Thoracic aorta (tissue), 2 donors: ENCODE results near the gene CDS2. TPM values are rescaled to one million over a fixed set of nuclear protein-coding genes. Genes with fewer than 3 reads are reported as not detected.

ENCODE experiments used
- ATAC-seq: fragments of 150-250 bp; one replicate; pipeline ENCODE4 v1.8.0; 2017; ENCODE audit warnings: low read depth; ENCODE audit not compliant: insufficient number of reproducible peaks, low FRiP score
- DNase-seq: peaks from one replicate; pipeline ENCODE4 v3.0.0-alpha.2; 2020; ENCODE audit warnings: low spot score
- H3K27ac ChIP-seq, 2 donors: fragments of 200-600 bp; sonication (generic); 1 replicate in 1 of 2; 2 replicates in 1 of 2; pipeline ENCODE4 v1.5.1; 2016; ENCODE audit warnings: mild to moderate bottlenecking in 2 of 2, moderate library complexity in 2 of 2
- H3K27me3 ChIP-seq: fragments of 200-600 bp; sonication (generic); replicated peaks from 2 replicates; pipeline ENCODE4 v1.6.0; 2016; ENCODE audit warnings: mild to moderate bottlenecking; ENCODE audit not compliant: insufficient read depth
- H3K36me3 ChIP-seq: fragments of 200-600 bp; sonication (generic); one replicate; pipeline ENCODE4 v1.5.1; 2016
- H3K4me1 ChIP-seq, 2 donors: fragments of 200-600 bp; sonication (generic); 1 replicate in 1 of 2; 2 replicates in 1 of 2; pipeline versions ENCODE4 v1.5.1 to v1.6.0; 2016; ENCODE audit warnings: low read depth in 2 of 2, mild to moderate bottlenecking in 1 of 2; ENCODE audit not compliant: control insufficient read depth in 1 of 2
- H3K4me3 ChIP-seq: fragments of 200-600 bp; sonication (generic); 2 replicates; pipeline ENCODE4 v1.5.1; 2016; ENCODE audit warnings: mild to moderate bottlenecking
- H3K9me3 ChIP-seq: fragments of 200-600 bp; sonication (generic); 2 replicates; pipeline ENCODE4 v1.5.1; 2016
- total RNA-seq, 2 donors: library from RNA; depleted of rRNA; stranded (reverse); fragments of >200 nt; gene quantifications; one replicate each; pipeline versions ENCODE4 v1.1.0 to v1.2.3, GENCODE V29; 2016
- TF ChIP-seq, protein P1 (sequence below): fragments of 200-600 bp; sonication (generic); IDR thresholded peaks from one replicate; pipeline ENCODE4 v1.5.1; 2019; ENCODE audit warnings: antibody characterized with exemption

The CDS2 gene
- total RNA-seq, 2 donors from 2014 or later = 63.6 to 85.6 TPM

DNA sequence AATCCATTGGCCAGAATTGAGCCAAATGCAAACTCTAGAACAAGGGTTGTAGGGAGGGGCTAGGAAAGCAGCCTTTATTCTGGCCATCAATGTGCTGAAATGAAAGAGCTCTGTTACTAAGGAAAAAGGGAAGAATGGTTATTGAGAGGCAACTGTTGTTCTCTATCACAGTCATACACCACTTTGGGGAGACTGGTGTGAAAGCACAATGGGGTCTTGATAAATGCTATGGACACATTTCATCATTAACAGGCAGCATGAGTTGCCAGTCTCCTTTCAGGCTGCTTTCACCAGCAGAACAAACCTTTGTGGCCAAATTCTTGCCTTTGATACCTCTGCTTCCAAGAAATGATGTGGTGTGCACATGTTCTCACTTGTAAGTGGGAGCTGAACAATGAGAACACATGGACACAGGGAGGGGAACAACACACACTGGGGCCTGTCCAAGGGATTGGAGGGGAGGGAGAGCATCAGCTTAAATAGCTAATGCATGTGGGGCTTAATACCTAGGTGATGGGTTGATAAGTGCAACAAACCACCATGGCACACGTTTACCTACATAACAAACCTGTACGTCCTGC, 86.2 kb downstream of the CDS2 start:
- no peak overlapping the region for H3K4me3 ChIP-seq
- TF ChIP-seq, protein P1, sequence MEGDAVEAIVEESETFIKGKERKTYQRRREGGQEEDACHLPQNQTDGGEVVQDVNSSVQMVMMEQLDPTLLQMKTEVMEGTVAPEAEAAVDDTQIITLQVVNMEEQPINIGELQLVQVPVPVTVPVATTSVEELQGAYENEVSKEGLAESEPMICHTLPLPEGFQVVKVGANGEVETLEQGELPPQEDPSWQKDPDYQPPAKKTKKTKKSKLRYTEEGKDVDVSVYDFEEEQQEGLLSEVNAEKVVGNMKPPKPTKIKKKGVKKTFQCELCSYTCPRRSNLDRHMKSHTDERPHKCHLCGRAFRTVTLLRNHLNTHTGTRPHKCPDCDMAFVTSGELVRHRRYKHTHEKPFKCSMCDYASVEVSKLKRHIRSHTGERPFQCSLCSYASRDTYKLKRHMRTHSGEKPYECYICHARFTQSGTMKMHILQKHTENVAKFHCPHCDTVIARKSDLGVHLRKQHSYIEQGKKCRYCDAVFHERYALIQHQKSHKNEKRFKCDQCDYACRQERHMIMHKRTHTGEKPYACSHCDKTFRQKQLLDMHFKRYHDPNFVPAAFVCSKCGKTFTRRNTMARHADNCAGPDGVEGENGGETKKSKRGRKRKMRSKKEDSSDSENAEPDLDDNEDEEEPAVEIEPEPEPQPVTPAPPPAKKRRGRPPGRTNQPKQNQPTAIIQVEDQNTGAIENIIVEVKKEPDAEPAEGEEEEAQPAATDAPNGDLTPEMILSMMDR = no peak
- H3K27ac ChIP-seq = no peak overlapping the region
- ATAC-seq (no peak), DNase-seq (no peak)
- no peaks in the 10 kb centered on the region for H3K36me3 ChIP-seq
- peaks cover 0 to 7% of the 10 kb centered on the region in 2 donors for H3K4me1 ChIP-seq
- H3K27me3 ChIP-seq = no peaks in the 10 kb centered on the region
- no peaks in the 10 kb centered on the region for H3K9me3 ChIP-seq

DNA sequence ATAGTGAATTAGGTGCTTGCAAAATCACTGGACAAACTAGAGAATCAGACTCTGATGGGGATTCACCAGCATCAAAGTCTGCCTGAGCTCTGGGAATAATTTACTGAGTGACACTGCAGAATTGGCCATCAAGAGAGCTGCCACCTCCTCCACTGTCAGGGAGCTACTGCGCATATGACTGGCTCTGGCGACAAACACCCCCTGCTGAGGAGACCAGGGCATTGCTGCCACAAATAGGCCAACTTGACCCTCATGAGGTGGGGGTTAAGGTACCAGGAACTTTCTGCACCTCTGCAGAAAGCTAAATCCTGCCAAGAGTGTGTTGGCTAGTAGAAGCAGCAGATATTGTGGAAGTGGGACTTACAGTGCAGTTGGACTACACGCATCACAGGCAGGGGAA, 88.0 kb downstream of the CDS2 start:
- H3K4me1 ChIP-seq = peaks cover 0 to 7% of the 10 kb centered on the region in 2 donors
- no peaks in the 10 kb centered on the region for H3K9me3 ChIP-seq
- H3K27ac ChIP-seq = no peak overlapping the region
- TF ChIP-seq, protein P1 = no peak
- no peaks in the 10 kb centered on the region for H3K27me3 ChIP-seq
- DNase-seq = no peak
- H3K4me3 ChIP-seq = no peak overlapping the region
- no peak for ATAC-seq
- peaks cover 7% of the 10 kb centered on the region for H3K36me3 ChIP-seq

DNA sequence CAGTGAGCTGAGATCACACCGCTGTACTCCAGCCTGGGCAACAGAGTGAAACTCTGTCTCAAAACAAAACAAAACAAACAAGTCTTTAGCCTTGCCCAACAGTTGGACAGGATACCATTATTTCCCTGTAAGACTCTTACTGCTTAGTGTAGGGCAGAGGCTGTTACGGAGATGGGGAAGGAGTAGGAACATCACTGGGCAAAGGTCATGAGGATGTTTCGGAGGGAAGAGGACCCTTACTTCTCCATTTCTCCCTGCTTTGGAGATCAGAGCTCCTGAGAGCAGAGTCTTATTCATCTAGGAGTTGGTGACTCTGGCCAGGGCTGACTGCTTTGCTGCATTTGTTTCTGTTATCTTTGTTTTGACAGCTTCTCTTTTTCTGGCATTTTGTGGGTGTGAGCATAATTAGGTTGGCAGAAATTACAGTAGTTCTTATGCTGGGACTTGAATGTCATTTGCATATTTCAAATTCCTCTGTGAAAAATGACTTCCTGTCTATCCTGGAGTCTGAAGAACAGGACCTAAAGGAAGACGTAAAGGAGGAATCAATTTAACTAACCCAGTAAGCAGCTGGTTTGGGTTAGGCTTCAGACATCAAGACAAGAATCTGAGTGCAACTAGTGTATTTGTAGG, 89.0 kb downstream of the CDS2 start:
- peaks cover 7% of the 10 kb centered on the region for H3K36me3 ChIP-seq
- H3K27me3 ChIP-seq = no peaks in the 10 kb centered on the region
- ATAC-seq (no peak), DNase-seq (no peak)
- H3K9me3 ChIP-seq = no peaks in the 10 kb centered on the region
- H3K4me3 ChIP-seq = no peak overlapping the region
- peaks cover 0 to 7% of the 10 kb centered on the region in 2 donors for H3K4me1 ChIP-seq
- no peak overlapping the region for H3K27ac ChIP-seq
- TF ChIP-seq, protein P1 = no peak

DNA sequence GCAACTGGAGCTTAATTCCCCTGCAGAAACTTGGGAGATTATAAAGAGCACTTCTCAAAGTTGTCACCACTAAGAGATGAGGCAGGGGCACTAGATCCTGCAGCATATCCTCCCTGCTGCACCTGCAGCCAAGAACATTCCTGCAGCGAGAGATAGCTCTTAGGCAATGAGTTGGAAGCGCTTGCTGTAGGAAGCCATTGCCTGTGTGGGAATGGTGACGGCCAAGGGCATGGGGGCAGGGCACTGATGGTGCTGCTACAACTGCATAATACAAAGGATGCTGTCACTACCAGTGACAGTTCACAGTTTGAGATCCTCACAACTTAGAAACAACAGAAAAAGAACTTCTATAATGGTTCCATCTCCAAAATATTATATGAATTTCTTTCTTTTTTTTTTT, 89.9 kb downstream of the CDS2 start:
- Histone ChIP-seq H3K36me3 (peaks cover 7% of the 10 kb centered on the region), H3K4me1 (peaks cover 0 to 7% of the 10 kb centered on the region in 2 donors), H3K9me3 (no peaks in the 10 kb centered on the region), H3K27me3 (no peaks in the 10 kb centered on the region), H3K4me3 (no peak overlapping the region), H3K27ac (no peak overlapping the region)
- DNase-seq (no peak), ATAC-seq (no peak)
- TF ChIP-seq, protein P1 = no peak

DNA sequence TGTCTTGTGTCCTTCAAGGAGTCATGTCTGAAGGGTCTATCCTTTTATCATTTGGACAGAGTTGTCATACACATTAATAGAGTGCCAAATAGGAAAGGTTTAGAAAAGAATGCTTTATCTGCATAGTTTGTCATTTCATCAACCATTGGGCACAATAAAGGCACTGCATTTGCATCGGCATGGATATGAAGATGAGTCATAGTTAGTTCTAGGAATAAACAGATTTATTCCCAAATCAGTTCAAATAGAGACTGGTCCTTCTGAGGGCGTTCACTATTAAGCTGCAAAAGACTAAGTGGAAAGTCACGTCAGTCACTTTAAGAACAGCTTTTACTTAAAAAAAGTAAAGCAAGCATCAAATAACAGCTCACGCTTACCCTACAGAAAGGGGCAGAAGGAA, 90.8 kb downstream of the CDS2 start:
- H3K27ac ChIP-seq = no peak overlapping the region

More for the DNA sequence above, 90.8 kb downstream of the CDS2 start:
- DNase-seq (no peak), ATAC-seq (no peak)
- Histone ChIP-seq H3K36me3 (peaks cover 7% of the 10 kb centered on the region), H3K4me1 (peaks cover 0 to 7% of the 10 kb centered on the region in 2 donors), H3K9me3 (no peaks in the 10 kb centered on the region), H3K27me3 (no peaks in the 10 kb centered on the region), H3K4me3 (no peak overlapping the region)
- TF ChIP-seq, protein P1 = no peak
